Retinal pigment epithelial cell (primary cell): ENCODE results near the gene PLEKHG2.
A peak's percentile ranks its signal among the peaks of the same experiment; 100 is the strongest.

Source experiments
- DNase-seq: peaks from one replicate; pipeline ENCODE4 v3.0.0-alpha.2; 2010; ENCODE audit warnings: low read depth
- H3K4me3 ChIP-seq: 2 replicates; pipeline ENCODE4 v1.5.1; 2011; ENCODE audit warnings: mild to moderate bottlenecking, low read length, control low read depth, moderate library complexity
- CTCF ChIP-seq: conservative IDR thresholded peaks from 2 replicates; pipeline ENCODE4 v1.5.1; 2011; ENCODE audit warnings: low read depth, low read length, control low read depth, inconsistent platforms

The PLEKHG2 gene

GRCh38 chr19:39469567-39469966 lies 57.1 kb downstream of the PLEKHG2 start:
- H3K4me3 ChIP-seq: no peak overlapping the region
- no peak for TF ChIP-seq CTCF
- DNase-seq: no peak

GRCh38 chr19:39470724-39471339 lies 58.4 kb downstream of the PLEKHG2 start:
- no peak for TF ChIP-seq CTCF
- no peak for DNase-seq
- H3K4me3 ChIP-seq: no peak overlapping the region

GRCh38 chr19:39471756-39472536 lies 59.5 kb downstream of the PLEKHG2 start:
- DNase-seq: no peak
- H3K4me3 ChIP-seq: no peak overlapping the region
- no peak for TF ChIP-seq CTCF

- H3K4me3 ChIP-seq: no peak overlapping the region
- TF ChIP-seq CTCF: no peak
- no peak for DNase-seq
Observed at GRCh38 chr19:39472746-39473442, 60.4 kb downstream of the PLEKHG2 start.

GRCh38 chr19:39473443-39473960 lies 61.0 kb downstream of the PLEKHG2 start:
- TF ChIP-seq CTCF: no peak
- DNase-seq: no peak
- no peak overlapping the region for H3K4me3 ChIP-seq

GRCh38 chr19:39474139-39474620 lies 61.7 kb downstream of the PLEKHG2 start:
- DNase-seq: no peak
- no peak overlapping the region for H3K4me3 ChIP-seq
- TF ChIP-seq CTCF: peak; percentile 97
